Activated CD8-positive, alpha-beta memory T cell treated with anti-CD3 and anti-CD28 coated beads, Interleukin-2, amount 50 U/mL, for 24 hours (primary cell): ENCODE data around the gene DCP1B.
A peak's percentile ranks its signal among the peaks of the same experiment; 100 is the strongest.
"Not testable (repeated sequence)": the region's sequence is repeated elsewhere in the genome, so short reads cannot be mapped to it uniquely, and the experiment has no call there.

Experiments used
- DNase-seq: peaks from one replicate; pipeline ENCODE4 v3.0.0-alpha.2; 2020; ENCODE audit errors: extremely low read depth

The DCP1B gene

DNA sequence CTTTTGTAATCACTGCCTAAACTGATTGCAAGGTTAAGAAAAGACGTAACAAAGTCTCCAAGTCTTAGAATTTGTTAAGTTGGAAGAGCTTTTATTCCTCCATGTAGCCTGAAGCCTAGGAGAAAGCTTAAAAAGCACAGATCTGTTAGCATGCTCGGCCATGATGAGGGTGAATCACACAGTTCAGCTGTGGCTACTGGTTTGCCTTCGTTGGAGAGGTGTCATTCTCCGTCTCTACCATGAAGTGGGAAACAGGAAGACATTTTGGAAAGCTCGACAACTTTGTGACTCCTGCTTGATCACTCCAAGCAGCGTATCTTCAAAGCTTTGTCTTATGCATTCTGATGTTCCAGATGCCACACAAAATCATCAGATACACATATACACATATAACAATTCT, 27.1 kb downstream of the DCP1B start:
- no peak for DNase-seq

DNA sequence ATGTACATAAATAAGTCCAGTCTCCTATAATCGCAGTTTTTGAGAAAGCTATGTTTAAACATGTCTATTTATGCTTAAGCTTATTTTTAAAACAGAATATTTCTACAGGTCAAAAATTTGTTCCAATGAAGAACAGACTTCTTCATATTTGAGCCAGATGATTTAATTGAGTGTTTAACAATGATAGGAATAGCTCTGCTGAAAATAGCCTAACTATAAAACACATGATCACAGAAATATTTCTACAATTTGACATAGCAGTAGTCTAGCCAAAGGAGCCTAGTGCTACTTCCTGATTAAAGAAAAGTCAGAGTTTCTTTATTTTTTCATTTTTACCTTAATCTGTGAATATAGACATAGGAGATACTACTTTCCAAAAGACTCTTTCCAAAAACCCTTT, 29.4 kb downstream of the DCP1B start:
- DNase-seq: no peak

DNA sequence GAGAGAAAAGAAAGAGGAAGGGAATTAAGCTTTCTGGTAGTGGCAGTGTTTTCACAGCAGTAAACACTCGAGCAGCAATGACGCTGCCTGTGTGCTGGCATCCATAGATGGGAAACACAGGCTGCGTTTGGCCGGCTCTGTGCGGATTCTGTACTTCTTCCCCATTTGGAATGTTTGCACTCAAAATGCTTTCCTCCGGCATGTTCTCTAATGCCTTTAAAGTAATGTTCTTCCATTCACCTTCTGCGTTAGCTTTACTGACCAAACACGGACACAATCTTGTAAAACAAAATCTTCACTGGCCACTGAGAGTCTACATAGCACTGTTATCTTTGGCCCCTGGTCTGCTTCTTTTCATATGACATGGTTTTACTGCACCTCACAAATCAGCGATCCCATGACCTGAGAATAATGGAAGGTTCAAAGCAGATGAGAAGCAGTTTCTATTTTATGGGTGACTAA, 31.4 kb downstream of the DCP1B start:
- DNase-seq: no peak

DNA sequence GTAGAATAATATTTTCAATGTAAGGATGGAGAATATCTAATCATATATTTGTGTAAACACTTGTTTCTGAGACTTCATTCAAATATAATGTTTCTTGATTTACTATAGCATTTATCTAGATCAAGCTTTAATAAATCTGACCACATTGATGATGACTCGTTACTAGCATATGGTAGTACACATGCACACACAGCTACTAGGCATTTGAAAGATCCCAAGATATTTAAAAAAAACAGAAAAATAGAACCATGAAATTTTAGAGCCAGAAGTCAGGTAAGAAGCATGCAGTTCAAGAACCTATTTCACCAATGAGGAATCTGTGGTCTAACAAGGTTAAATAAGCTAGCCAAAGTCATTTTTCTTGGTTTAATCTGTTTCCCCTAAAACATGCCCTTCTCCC, 32.0 kb downstream of the DCP1B start:
- no peak for DNase-seq

DNA sequence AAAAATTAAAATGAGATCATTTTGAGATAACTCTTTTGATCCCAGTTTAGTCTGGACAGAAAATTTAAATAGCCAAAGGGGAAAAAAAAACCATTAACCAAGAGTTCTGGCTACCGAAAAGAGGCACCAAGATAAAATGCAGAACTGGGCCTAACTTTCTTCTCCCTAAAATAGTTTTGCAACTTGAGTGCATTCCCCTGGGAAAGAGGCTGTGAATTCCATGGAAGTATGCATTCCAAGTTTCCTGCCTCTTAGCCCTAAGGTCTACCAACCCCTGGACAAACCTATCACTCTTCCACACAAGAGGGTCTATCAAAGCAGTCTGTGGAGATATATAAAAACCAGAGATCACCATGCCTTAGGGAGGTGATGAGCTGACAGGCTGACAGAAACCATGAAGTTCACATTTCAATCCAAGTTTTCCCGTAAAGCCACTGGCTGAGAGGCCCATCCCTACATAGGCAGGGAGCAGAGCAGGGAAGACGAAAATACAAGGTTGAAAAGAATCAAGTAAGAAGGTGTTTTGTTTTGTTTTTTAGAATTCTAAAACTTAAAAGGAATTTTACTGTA, 33.8 kb downstream of the DCP1B start:
- no peak for DNase-seq

DNA sequence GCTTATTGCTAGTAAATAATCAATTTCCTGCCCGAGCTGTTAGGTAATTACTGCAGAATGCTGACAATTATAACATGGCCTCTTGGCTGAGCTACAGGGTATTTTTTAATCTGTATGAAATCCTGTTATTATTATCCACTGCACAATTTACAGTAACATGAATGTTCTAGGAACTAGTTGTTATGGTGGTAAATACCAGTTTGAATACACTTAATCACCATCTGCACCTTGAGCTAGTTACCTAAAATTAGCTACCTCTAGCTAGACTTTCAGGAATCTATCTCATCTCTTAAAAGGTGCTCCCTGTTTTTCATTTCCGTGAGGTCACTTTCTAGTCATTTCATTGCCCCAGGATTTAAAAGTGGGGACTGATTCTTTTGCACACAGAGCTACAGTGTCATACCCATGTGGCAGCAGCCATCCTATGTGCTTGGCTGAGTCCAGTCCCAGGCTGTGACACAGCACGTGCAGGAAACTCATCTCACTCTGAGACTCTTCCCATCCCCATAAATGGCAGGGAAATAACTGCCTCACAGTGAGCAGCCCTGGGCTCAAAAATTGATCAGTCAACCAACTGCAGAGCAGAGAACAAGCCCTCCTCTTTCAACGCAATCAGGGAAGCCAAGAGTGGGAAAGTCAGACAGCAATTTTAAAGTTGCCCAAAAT, 37.6 kb downstream of the DCP1B start:
- no peak for DNase-seq

DNA sequence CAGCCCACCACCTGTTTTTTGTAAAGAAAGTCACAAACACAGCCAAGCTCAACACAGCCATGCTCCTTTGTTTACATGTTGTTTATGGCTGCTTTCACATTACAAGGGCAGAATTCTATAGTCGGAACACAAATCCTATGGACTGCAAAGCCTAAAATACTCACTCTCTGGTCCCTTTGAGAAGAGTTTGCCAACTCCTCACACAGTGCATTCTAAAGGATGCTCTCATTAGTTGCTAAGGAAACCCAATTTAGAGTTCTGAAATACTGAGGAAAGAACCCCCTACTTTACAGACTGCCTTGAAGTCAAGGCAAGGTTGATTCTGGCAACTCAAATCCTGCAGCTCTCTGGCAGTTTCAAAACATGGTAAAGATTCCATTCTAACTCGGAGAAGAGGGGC, 38.3 kb downstream of the DCP1B start:
- DNase-seq: no peak

DNA sequence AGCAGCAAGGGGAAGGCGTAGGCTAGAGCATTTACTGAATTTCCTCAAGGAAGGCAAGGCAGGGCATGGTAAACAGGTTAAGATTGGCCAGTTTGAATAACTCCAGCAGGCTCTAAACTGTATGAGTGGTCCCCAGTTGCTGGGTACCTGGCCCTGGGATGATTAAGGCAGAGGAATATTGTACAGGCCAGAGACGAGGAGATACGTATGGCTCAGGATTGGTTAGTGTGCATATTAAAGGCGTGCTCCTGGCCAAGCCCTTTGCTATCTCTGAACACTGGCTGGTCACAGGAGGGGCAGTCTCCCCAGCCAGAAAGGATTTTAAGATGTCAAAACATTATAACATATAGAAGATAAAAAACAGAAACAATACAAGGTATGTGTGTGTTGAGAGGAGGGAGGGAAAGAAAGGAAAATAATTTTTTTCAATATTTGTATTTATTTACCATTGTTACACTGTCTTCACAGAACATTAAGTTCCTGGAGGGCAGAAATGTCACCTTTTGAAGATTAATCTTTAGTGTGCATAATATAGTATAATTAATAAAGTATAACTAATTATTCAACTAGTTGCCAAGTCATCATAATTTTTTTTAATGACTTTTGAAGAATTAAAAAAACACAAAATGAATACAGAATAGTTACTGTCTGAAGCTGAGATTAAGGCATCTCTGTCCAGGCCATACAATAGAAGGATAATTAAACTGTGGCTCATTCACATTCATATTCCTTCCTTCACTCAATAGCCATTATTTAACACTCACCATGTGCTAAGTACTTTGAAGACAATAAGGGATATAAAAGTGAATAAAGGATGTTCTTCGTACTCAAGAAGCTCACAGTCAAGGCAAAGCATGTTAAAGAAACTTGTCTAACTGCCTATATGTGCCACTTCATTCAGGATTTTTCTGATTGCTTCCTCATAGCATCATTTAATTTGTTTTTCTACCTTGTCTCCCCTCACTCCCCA, 41.9 kb downstream of the DCP1B start:
- no peak for DNase-seq

DNA sequence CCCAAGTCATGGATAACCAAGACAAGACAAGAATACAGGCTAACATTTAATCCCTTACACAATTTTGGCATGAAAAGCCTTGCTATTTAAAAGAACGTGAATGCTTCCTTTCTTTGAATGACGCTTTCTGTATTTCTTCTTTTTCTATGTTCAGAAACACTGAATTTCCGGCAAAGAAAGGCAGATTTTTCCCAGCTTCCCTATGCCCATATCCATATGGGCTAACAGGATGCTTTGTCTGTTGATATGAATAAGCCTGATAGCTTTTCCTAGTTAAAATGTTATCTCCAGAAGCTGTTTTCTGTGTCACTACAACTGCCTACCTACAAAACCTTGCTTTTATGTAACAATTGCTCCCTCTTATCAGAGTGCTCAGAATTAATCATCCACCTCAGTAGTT, 47.5 kb downstream of the DCP1B start:
- no peak for DNase-seq

DNA sequence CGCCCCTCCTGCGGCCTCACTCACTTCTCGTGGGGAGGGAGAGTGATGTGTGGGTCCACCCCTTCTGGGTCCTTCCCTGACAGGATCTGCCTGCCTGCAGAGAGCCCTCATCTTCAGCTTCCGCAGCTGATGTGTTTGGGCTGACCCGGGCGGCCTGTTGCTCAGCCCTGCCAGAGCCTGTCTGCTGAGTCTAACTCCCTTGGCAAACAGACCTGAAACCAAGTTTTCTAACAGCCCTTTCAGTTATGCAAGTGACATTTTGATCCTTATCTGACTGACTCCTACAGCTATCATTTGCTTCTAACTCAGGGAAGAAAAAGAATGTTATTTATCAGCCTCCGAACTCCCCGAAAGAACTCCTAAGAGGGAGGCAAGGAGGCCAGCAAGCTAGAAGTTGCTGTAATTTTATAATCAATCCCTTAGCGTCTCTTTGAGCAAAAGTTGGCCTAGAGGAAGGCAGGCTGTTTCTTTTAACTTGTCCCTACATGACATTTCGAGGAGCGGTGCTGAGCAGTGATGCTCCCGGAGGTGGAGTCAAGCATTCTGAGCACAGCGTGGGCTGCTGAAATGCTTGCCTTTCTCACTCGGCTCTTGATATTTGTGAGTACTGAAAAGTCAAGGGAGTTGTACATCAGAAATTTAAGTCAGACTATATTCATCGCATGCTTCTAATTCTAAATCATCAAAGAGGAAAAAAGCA, 54.3 kb downstream of the DCP1B start:
- DNase-seq: no peak

DNA sequence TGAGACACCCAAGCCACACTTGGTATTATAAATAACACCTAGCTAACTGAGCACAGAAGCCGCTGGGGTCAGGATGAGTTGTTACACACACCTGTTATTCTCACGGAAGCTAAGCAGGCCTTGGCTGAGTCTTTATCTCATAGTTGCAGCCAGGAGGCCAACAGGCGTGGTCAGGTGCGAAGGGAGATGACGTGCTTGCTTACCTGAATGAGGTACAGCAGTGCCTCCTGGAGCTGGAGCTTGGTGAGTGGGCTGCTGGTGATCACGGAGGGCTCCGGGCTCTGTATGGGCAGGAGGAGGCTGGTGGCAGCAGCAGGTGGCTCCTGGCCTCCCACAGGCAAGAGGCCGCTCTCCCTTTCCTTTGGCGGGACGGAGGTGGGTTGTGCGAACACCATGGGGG, 55.4 kb downstream of the DCP1B start:
- no peak for DNase-seq

DNA sequence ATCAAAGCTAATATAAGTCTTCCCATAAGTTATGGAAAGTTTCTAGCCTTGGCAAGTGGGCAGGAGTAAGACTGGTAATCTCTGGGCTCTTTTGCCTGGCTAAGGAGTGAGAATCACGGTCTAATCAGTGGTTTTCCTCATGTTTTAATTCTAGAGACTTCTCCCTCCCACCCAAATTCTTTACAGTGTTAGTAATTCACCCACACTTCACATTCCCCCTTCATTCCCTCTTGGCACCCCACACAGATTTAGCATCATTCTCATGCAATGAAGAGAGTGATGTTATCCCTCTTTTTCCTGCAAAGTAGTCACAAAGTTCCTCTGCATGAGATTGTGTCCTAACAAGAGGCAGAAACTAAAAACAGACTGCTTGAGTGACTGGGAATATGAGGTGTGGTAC, 57.2 kb downstream of the DCP1B start:
- DNase-seq: no peak

DNA sequence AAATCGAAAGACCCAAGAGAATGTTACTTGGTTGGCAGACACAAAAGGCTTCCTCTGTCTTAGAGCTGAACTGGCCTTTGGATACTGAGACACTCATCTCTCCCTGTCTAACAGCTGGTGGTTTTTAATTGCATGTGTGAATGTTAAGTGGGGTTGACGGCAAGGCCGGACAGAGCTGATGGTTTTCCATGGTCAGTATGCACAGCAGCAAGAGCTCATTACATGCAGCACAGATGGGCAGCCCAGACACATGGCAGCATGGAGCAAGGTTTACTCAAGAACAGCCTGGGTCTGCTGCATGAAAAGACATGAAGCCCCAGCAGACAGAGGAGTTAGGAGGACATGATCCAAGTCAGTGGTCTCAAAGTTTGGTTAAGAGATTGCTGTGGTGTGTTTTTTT, 58.0 kb downstream of the DCP1B start:
- no peak for DNase-seq

DNA sequence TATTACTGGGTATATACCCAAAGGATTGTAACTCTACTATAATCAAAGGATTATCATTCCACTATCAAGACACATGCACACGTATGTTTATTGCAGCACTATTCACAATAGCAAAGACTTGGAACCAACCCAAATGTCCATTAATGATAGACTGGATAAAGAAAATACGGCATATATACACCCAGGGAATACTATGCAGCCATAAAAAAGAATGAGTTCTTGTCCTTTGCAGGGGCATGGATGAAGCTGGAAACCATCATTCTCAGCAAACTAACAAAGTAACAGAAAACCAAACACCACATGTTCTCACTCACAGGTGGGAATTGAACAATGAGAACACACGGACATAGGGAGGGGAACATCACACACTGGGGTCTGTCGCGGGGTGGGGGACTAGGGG, 58.8 kb downstream of the DCP1B start:
- DNase-seq: not testable (repeated sequence)

DNA sequence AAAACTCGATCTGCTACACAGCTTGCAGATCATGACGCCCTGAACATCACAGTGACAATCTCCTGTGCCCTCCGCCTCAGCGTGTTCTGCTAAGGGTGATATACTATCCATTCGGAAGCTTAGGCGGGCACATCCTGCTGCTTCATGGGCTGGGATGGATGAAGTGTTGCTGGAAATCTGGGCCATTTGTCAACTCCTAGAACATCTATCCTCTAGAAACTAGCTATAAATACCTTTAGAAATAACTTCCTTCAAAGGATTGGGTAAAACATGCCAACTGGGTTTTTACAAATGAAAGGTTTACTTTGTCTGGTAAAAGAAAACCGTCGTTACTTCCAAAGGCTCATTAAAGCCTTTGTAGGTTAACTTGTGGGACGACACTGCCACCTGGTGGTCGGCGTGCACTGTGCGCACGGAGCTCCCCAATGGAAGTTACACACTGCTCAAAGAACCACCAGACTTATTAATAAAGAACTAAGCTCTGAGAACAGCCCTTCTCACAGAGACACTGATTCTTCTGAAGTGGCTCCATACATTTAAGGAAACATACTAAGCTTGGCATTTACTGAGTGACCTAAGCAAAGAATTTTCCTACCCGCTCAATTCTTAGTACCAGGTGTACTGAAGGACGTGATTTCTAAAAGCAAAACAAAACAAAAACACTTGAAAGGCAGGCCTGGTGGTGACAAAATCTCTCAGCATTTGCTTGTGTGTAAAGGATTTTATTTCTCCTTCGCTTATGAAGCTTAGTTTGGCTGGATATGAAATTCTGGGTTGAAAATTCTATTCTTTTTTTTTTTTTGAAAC, 64.3 kb downstream of the DCP1B start:
- peak; percentile 75 for DNase-seq

DNA sequence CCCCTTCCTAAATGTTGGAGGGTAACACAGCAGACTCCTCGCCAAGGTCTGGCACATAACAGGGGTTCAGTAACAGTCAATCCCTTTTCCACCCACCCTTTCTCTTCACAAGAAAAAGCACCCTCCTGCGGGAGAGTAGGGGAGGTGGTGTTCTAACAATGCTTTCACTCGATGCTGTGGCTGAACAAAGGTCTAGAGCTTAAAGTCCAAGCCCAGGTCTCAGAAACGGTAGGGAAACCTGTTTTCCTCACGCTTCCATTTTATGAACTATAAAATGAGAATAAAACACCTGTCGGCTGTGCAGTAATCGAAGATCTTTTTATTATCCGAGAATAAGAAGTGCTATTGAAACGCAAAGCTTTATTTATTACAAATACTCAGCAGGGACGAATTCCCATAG, 64.9 kb downstream of the DCP1B start:
- no peak for DNase-seq

DNA sequence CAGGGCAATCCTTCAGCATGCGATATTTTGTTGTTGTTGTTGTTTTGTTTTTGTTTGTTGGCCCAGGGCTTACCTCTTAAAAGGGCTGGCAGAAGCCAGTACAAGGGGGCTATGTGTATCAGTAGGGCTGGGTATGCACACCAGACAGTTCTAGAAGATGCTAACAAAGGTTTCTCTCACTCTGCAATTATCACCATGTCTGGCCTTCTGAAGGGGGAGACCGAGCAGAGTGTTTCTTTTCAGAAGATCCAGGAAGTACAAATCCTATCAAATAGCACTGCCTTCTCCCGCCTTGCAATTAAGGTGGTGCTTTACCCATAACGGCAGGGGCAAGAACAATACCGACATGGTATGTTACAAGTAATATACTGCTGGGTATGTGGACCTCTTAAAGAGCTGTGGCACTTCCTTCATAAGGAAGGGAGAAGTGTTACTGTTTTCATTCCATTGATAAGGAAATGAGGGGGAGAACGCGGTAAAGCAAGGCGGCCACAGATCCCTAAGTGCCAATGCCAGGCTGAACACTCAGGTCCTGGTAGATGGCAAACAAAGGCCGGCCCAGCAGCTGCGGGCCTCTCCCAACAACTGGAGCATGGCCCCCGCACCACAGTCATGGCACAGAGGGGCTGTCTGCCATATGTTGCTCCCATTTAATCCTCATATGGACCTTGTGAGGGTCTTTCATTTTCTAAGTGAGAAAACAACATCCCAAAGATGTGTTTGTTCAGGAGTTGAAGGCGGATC, 66.6 kb downstream of the DCP1B start:
- DNase-seq: no peak

DNA sequence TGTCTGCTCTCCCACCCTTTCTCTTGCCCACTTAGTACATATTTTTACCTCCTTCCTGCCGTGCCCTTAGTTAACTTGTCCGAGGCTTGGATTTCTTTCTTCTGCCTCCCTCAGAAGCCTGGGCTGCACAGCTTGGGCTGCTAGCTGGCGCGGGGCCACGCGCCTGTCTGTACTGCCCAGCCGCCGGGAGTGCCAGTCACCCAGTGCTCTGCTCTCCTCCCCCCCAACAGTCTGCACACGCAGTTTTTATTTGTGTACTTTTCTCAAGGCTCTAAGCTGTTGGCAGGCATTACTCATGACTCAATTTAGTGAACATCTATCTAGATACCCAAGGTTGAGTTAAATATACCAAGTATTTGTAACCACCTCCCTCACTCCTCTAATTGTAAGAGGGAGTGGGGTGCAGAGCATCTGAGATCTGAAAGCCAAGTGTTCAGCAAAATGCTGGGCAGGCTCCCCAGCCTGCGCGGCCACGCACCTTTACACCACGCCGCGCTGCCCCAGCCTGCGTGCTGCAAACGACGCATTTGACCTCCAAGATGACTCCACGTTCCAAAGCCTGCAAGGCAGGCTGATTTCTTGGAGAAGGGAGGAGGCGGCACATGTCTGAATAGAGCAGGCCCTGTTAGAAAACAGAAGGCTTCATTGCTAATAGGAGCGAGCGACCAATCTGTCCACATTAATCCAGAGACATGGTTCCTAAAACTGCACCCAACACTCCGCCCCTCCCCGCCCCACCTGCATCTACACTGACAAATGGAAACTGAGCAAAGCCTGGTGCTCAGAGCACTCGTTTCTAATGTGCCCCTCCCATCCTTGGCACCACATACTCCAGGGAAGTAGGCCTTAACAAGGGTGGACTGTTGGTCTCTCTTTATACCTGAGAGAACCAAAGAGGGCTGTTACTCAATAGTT, 67.6 kb downstream of the DCP1B start:
- no peak for DNase-seq

DNA sequence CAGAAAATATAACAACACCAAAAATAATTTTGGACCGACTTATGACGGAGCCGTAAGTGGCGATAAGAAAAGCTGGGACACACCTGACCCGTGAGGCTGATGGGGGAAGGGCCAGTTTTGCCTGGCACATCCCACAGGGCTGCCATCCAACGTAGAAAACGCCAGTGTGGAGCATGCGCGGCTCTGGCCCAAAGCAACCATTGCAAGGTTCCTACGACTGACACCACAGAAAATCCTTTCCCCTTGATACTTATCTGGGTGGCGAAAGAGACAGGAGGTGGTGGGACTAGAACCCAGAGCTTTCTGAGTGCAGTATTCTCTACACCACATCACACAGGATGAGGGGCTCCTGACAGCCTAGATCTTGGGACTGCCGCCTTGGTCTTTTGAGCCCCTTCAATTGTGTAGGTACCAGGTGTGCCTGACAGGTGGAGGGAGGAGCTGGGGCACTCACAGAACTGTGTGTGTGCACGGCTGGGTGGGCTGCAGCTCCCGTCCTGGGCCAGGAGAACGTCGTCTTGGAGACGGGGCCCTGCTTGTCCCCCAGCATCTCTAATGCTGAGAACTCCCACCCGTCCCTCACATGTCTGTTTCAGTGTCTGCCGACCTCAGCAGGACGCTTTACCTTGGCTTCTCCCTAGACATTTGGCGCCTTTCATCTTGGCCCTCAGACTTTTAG, 68.4 kb downstream of the DCP1B start:
- no peak for DNase-seq
